Gastroesophageal sphincter (tissue), 4 donors: ENCODE measurements around the gene SLC25A38. TPM values are rescaled to one million over a fixed set of nuclear protein-coding genes. Genes with fewer than 3 reads are reported as not detected.

ENCODE experiments used
- ATAC-seq: fragments of 150-250 bp; one replicate; pipeline ENCODE4 v1.9.1; 2016; ENCODE audit warnings: mild to moderate bottlenecking, moderate library complexity
- H3K27ac ChIP-seq, 4 donors: fragments of 200-600 bp; sonication (generic) in 3 of 4; 1 replicate in 3 of 4; 2 replicates in 1 of 4; pipeline ENCODE4 v1.5.1; 2016 to 2019
- H3K27me3 ChIP-seq: fragments of 200-600 bp; sonication (generic); one replicate; pipeline ENCODE4 v1.5.1; 2019
- H3K36me3 ChIP-seq, 2 donors: fragments of 200-600 bp; sonication (generic); one replicate each; pipeline ENCODE4 v1.5.1; 2019; ENCODE audit warnings: control low read depth in 1 of 2
- H3K4me1 ChIP-seq, 3 donors: fragments of 200-600 bp; sonication (generic); 1 replicate in 2 of 3; 2 replicates in 1 of 3; pipeline ENCODE4 v1.5.1; 2016 to 2019; ENCODE audit warnings: control low read depth in 2 of 3
- H3K4me3 ChIP-seq, 2 donors: fragments of 200-600 bp; sonication (generic); one replicate each; pipeline ENCODE4 v1.5.1; 2019; ENCODE audit warnings: mild to moderate bottlenecking in 1 of 2, moderate library complexity in 1 of 2
- H3K9me3 ChIP-seq, 3 donors: fragments of 200-600 bp; sonication (generic); one replicate each; pipeline ENCODE4 v1.5.1; 2017 to 2019; ENCODE audit warnings: control low read depth in 2 of 3
- CTCF ChIP-seq, 4 experiments: fragments of 200-600 bp in 2 of 4; fragments of 450-650 bp in 2 of 4; sonication (generic) in 1 of 4; IDR thresholded peaks; one replicate each; pipeline ENCODE4 v1.5.1; 2017 to 2019; ENCODE audit warnings: antibody characterized with exemption in 4 of 4, mild to moderate bottlenecking in 2 of 4, moderate library complexity in 2 of 4
- EP300 ChIP-seq: sonication (generic); formaldehyde crosslinking; IDR thresholded peaks from one replicate; pipeline ENCODE4 v1.6.1; 2017; ENCODE audit warnings: antibody characterized with exemption, mild to moderate bottlenecking
- POLR2A ChIP-seq, 2 donors: fragments of 450-650 bp; IDR thresholded peaks; one replicate each; pipeline ENCODE4 v1.6.1; 2017; ENCODE audit warnings: antibody characterized with exemption in 2 of 2, mild to moderate bottlenecking in 2 of 2, moderate library complexity in 1 of 2
- POLR2AphosphoS5 ChIP-seq: sonication (generic); formaldehyde crosslinking; IDR thresholded peaks from one replicate; pipeline ENCODE4 v1.6.1; 2017; ENCODE audit warnings: antibody characterized with exemption
- WGBS, 2 donors: methylation state at CpG; one replicate each; pipeline ENCODE4 v1.1.5; 2018; ENCODE audit warnings: low coverage in 1 of 2; 5-methylcytosine and 5-hydroxymethylcytosine counted together
- total RNA-seq, 4 donors: library from RNA; depleted of rRNA; stranded (reverse); fragments of >200 nt; gene quantifications; one replicate each; pipeline ENCODE4 v1.1.0, GENCODE V29; 2016

Gene SLC25A38
- total RNA-seq, 4 donors from 2014 or later = 24.9 to 44.8 (median 28.5) TPM

- Histone ChIP-seq H3K4me1 (no peaks in the 10 kb centered on the region), H3K9me3 (no peaks in the 10 kb centered on the region), H3K36me3 (no peaks in the 10 kb centered on the region), H3K27me3 (no peaks in the 10 kb centered on the region), H3K27ac (no peak overlapping the region), H3K4me3 (no peak overlapping the region)
- ATAC-seq = no peak
- WGBS, 2 donors = 0 to 86% methylated on average over 1 of the region's 1 CpG
- TF ChIP-seq EP300 (no peak), CTCF (IDR thresholded peaks at IDR 0.05) (no peak), POLR2AphosphoS5 (no peak), POLR2A (IDR thresholded peaks at IDR 0.05) (no peak)
Measured at GRCh38 chr3:39426312-39426711, 43.1 kb downstream of the SLC25A38 start.

- no peak for ATAC-seq
- Histone ChIP-seq H3K36me3 (no peaks in the 10 kb centered on the region), H3K9me3 (no peaks in the 10 kb centered on the region), H3K27ac (no peak overlapping the region), H3K27me3 (no peaks in the 10 kb centered on the region), H3K4me3 (no peak overlapping the region), H3K4me1 (no peaks in the 10 kb centered on the region)
- TF ChIP-seq POLR2A (IDR thresholded peaks at IDR 0.05) = no peak
- TF ChIP-seq EP300 = no peak
- TF ChIP-seq POLR2AphosphoS5 = no peak
- no peak for TF ChIP-seq CTCF (IDR thresholded peaks at IDR 0.05)
- 89 to 100% methylated on average over 1 of the region's 1 CpG for WGBS, 2 donors
Measured at GRCh38 chr3:39427506-39427905, 44.3 kb downstream of the SLC25A38 start.

GRCh38 chr3:39428745-39429201 is 45.6 kb downstream of the SLC25A38 start:
- Histone ChIP-seq H3K9me3 (no peaks in the 10 kb centered on the region), H3K27me3 (no peaks in the 10 kb centered on the region), H3K4me3 (no peak overlapping the region), H3K36me3 (no peaks in the 10 kb centered on the region), H3K27ac (peak overlapping the region in 2 of 4 donors; percentile 26 to 53), H3K4me1 (peaks cover 0 to 6% (median 0%) of the 10 kb centered on the region in 3 donors)
- TF ChIP-seq CTCF (IDR thresholded peaks at IDR 0.05) (no peak), POLR2A (IDR thresholded peaks at IDR 0.05) (no peak), POLR2AphosphoS5 (no peak), EP300 (no peak)
- peak; percentile 46 for ATAC-seq
- WGBS, 2 donors = 20 to 35% methylated on average over 3 to 8 of the region's 22 CpGs

GRCh38 chr3:39429466-39429865 is 46.3 kb downstream of the SLC25A38 start:
- WGBS, 2 donors = 88 to 99% methylated on average over 5 to 7 of the region's 11 CpGs
- Histone ChIP-seq H3K4me3 (no peak overlapping the region), H3K36me3 (no peaks in the 10 kb centered on the region), H3K9me3 (no peaks in the 10 kb centered on the region), H3K27ac (peak overlapping the region in 1 of 4 donors; percentile 26), H3K4me1 (peaks cover 0 to 6% (median 0%) of the 10 kb centered on the region in 3 donors), H3K27me3 (no peaks in the 10 kb centered on the region)
- ATAC-seq = no peak
- no peak for TF ChIP-seq POLR2AphosphoS5
- no peak for TF ChIP-seq EP300
- no peak for TF ChIP-seq CTCF (IDR thresholded peaks at IDR 0.05)
- TF ChIP-seq POLR2A (IDR thresholded peaks at IDR 0.05) = no peak

- TF ChIP-seq EP300 (no peak), POLR2A (IDR thresholded peaks at IDR 0.05) (no peak), CTCF (IDR thresholded peaks at IDR 0.05) (no peak), POLR2AphosphoS5 (no peak)
- Histone ChIP-seq H3K36me3 (no peaks in the 10 kb centered on the region), H3K4me3 (no peak overlapping the region), H3K27me3 (no peaks in the 10 kb centered on the region), H3K9me3 (no peaks in the 10 kb centered on the region), H3K27ac (no peak overlapping the region), H3K4me1 (peaks cover 0 to 6% (median 0%) of the 10 kb centered on the region in 3 donors)
- WGBS, 2 donors = 88 to 95% methylated on average over 3 to 5 of the region's 5 CpGs
- ATAC-seq = no peak
Measured at GRCh38 chr3:39432342-39432741, 49.2 kb downstream of the SLC25A38 start.
